Ammon's horn (tissue), 1 donor: ENCODE results near the gene RPS6KL1.

ENCODE experiments used
- DNase-seq: peaks from one replicate; pipeline ENCODE4 v3.0.0-alpha.2; 2016; ENCODE audit warnings: low spot score

Gene RPS6KL1

DNA sequence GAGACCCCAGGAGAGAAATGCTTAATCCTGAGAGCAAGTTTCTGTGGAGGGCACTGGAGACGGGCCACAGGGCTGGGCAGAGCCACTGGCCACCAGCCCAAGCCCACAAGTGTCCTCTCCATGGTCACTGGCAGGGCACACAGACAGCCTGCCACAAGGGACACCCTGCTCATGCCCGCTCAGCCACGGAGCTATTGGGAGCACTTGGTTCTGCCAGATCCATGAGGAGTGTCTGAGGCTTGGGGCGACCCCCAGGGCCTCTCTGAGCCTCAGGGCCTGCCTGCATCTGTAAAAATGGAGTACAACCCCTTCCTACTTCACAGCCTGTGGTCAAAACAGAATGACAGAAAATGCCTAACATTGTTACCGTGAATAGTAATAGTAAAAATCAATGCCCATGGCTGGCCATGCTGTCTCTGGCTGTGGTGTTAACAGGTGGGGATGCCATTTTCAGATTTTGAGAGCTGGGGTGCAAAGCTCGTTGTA, 29.2 kb upstream of the RPS6KL1 start:
- no peak for DNase-seq

DNA sequence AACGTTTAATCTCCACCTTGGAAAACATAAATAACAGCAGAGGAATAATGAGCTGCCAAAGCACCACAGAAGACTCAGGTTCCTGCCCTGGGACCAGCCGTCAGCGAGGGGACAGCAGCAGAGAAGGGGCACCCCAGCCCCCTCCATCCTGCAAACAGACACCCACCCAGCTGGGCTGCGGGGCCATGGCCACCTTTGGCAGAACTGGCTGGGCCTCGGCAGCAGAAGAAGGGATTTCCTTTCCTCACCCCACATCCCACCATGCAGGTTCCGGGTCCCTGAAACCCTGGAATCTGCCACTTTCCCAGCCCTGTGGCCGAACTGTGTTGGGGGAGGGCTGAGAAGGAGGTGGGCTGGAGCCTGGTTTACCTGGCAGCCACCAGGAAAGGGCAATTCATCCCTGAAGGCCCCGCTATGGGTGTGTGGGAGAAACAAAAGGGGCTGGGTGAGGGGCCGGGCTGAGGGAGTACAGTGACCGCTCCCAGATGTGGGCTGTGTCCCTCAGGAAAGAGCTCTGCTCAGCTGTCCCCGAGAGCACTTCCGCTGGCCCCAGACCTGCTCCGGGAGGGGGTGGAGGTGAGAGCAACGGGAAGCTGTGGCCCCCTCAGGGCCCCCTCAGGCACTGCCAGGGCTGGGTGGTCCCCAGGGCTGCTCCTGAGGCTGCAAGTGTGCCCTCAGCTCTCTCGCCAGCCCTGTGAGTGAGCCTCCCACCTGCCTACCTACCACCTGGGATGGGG, 28.6 kb upstream of the RPS6KL1 start:
- no peak for DNase-seq

DNA sequence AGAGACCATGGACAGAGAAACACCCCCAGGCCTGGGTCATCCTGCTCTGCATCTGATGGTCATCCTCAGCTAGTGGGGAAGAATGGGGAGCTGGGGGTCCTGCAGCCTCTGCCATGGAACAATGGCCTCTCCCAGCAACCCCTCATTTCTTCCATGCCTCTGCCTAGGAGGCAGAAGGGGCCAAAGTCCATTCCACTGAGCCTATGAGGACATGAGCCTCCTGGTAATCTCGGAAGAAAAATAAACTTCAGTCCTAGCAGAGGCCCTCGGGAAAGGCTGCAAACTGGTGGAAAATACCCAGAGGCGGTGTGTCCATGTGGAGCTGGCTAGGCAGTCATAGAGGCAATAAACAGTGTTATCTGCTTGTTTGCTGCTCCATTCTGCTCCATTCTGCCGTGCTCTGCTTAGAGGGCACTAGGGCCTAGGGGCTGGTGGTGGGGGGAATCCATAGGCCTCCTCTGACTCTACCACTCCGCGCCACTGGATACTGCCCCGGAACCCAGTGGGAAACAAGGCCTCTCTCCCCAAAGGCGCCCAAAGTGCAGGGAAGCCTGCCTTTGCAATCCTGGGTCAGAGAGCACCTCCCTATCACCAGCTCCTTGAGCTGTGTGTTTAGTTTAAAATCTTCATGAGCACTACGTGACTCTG, 27.9 kb upstream of the RPS6KL1 start:
- no peak for DNase-seq

- no peak for DNase-seq
Observed at GRCh38 chr14:74949859-74950573, 27.0 kb upstream of the RPS6KL1 start.

DNA sequence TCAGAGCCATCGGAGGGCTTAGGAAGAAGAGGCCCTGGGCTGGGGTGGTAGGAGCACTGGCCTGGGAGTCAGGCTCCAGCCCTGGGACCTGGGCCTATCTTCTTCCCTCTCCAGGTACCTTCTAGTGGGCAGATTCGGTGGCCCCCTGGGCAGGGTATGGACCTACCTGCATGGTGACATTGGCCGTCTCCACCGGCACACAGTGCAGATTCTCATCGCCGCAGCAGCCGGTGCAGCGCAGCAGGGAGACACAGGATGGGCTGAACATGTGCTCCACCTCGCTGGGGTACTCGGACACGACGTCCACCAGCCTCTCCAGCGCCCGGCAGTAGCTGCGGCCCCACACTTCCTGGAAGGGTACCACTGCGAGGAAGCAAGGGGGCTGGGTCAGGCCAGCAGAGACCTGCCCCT, 26.1 kb upstream of the RPS6KL1 start:
- DNase-seq: no peak

- DNase-seq: no peak
Observed at GRCh38 chr14:74948228-74949175, 25.4 kb upstream of the RPS6KL1 start.

GRCh38 chr14:74947353-74948227, 24.5 kb upstream of the RPS6KL1 start:
- no peak for DNase-seq

DNA sequence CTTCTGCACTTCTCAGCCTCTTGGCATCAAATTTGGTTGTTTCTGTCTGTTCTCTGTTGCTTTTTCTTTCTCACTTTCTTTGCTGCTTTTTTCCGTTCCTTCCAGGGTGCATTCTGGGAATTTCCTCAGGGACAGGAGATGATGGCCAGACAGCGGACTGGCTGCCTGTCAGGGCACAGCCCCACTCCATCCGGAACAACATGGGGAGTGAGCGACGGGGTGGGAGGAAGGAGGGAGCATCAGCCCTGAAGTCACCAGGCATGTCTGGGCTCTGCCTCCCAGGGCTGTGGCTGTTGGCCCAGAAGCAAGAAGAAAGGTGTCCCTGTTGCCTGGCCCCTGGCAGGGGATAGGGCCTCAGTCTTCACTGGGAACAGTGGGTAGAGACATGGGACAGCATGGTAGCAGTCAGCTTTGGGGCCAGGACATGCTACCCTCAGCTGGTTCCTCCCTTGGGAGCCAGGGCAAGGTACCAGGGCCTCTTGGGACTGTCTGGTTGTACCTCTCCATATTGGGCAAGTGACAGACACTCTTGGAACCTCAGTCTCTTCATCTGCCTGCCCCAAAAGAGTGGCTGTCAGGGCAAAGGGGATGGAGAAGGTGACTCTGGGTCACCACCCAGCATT, 23.7 kb upstream of the RPS6KL1 start:
- no peak for DNase-seq

GRCh38 chr14:74945852-74946658, 23.0 kb upstream of the RPS6KL1 start:
- DNase-seq: peak; percentile 87

DNA sequence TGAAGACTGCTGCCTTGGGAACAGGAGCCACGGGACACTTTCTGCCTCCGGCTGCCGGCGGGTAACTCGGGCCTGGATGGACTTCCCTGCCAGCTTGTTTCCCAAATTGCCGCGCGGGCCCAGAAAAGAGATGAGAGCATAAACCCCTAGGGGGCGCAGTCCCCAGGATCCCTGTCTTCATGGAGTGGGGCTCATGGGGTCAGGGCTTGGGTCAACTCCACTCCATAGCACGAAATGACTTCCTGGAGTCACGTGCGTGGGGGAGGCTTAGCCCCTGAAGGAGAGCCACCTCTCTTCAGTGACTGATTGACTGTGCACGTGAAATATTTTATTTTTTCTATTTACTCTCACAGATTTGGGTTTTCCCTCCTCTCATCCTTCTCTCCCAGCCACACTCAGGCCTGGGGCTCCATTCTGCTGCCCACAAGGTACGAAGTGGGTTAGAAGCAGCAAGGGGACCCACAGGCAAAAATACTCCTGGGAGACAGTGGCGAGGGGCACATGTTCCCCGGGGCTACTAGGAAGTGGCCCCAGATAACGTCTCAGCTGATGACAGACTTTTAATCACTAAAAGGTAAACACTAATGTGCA, 22.3 kb upstream of the RPS6KL1 start:
- no peak for DNase-seq

- no peak for DNase-seq
Observed at GRCh38 chr14:74942608-74943007, 19.5 kb upstream of the RPS6KL1 start.

- no peak for DNase-seq
Observed at GRCh38 chr14:74942181-74942580, 19.1 kb upstream of the RPS6KL1 start.

DNA sequence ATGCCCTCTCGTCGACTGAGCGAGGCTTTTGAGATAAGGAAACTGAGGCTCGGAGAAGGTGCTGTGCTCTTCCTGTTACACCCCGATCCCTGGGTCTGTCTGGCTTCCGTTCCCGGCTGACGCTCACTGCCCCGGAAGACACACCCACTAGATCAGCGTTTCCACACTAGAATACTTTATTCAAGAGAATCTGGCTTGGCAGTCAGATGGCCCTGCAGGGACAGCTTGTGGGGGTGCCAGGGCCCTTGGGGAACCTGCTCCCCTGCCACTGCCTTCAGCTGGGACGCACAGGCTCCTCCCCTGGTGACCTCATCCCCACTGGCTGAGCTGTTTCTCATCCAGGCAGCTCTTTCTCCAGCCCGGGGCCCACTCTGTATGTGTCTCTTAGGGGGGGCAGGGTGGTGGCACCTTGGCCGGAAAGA, 18.6 kb upstream of the RPS6KL1 start:
- DNase-seq: peak; percentile 80

GRCh38 chr14:74940956-74941565, 18.0 kb upstream of the RPS6KL1 start:
- no peak for DNase-seq

GRCh38 chr14:74938531-74939495, 15.8 kb upstream of the RPS6KL1 start:
- no peak for DNase-seq

GRCh38 chr14:74937171-74937570, 14.1 kb upstream of the RPS6KL1 start:
- no peak for DNase-seq

DNA sequence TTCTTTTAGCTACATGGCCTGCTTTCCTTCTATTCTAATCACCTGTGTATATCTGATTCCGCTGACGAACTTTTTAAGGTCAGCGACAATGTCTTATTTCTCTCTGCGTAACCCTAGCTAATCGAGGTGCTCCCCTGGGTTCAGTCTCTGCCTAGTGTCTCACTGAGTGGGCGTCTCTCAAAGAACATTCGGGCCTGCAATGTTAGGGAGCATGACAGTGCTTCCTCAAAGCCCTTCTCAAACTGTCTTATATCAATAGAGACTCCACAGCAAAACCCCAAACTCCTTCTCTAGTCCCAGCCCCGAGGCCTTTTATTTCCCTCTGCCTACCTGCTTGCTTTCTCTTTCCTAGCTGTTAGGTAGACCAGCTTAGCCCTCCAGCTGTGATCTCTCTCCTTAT, 13.7 kb upstream of the RPS6KL1 start:
- DNase-seq: no peak
